Fibroblast of the conjunctiva (primary cell): Measurements from ENCODE around the gene PSTPIP1.
A peak's percentile ranks its signal among the peaks of the same experiment; 100 is the strongest.

Experiments used
- DNase-seq: peaks from one replicate; pipeline ENCODE4 v3.0.0-alpha.2; 2010; ENCODE audit warnings: low read depth

The PSTPIP1 gene

DNA sequence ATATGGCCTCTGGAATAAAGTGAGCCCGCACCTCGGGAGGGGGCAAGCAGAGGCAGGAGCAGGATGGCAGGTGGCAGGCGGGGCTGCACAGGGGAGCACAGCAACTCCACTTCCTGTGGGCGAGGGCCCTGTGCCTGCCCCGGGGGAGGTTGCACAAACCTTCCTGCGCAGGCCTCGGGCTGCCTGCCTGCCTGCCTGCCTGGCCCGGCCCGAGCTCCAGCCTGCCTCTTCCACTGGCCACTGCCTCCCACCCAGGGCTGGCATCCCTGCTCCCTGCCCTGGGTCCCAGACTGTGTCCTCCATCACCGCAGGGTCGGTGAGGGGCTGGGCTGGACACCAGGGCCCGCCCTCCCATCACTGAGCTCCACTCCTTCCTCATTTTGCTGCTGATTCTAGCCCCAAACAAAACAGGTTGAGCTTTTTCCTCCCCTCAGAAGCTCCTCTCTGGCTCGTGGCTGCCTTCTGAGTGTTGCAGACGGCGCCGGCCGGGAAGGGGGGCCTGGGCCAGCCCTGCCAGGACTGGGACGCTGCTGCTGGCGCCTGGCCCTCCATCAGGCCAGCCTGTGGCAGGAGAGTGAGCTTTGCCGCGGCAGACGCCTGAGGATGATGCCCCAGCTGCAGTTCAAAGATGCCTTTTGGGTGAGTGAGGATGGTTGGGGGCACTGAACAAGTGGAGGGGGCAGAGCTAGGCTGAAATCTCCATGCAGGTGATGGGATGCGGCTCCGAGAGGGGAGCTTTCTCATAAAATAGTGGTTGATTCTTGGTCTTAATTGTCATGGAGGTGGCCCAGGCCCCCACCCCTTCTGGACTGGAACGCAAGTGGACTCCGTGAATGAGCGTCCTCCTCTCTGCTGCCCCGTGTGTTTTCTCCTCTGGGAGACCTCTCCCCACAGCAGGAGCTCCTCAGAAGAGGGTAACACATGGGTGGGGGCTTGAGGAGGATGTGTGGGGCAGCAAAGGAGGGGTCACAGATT, at the start of gene PSTPIP1:
Gene PSTPIP1 (plus strand): TSS at position 156 of the 975 bp plus-strand sequence. CDS start 448 bp downstream, at position 604.
- DNase-seq, result no peak

DNA sequence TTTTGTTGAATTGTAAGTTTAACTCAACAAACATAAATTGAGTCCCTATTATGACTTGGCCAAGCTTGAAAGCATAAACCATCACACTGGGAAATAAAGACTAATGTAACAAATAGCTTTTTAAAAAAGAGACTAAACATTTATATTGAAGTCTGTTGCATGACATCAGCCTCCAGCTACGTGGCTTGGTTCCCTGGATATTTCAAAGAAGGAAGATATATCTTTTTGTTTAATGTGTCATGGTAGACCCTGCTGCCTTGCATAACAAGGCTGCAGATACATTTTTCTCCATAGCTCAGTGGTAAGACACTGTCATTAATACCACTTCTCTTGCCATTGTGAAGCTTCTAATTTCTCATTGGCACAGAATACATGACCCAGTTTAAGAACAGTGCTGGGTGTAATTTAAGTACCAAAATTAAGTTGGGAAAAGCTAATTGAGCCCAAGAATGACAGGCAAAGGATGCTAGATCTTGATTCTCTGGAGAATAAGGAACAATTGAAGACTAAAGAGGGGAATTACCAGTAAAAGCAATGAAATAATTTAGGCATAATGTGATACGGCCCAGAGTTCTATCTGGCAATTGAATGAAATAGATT, 49.3 kb upstream of the PSTPIP1 start:
- no peak for DNase-seq

DNA sequence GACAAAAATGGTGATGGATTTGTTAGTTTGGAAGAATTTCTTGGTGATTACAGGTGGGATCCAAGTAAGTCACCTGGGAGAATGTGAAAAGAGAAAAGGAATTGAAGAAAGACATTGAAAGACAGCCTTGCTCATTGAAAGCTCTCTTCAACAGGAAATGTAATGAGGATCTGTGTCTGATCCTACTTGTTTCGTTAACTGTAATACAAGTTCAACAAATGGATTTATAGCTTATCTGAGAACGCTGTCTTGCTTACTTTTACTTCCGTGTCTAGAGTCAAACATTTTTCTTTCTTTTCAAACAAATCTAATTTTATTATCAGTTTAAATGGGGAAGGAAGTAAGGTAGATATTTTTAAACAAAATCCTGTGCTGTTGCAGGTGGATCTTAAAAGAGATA, 47.5 kb upstream of the PSTPIP1 start:
- DNase-seq, result no peak

DNA sequence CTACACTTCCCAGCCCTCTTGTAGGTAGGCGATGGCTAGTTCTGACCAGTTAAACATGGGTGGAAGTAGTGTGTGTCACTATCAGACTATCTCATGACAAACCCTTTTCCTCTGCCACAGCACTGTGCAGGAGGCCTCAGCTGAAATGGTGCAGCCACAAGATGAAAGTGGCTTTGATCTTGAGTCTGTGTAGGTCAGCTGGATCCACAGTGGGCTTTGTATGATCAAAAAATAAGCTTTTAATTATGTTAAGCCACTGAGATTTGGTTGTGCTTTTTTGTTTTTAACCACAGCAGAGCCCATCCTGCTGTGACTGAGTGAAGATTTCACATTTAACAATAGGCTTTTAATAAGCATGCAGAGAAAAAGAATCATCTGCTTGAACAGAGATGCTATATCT, 43.7 kb upstream of the PSTPIP1 start:
- no peak for DNase-seq

DNA sequence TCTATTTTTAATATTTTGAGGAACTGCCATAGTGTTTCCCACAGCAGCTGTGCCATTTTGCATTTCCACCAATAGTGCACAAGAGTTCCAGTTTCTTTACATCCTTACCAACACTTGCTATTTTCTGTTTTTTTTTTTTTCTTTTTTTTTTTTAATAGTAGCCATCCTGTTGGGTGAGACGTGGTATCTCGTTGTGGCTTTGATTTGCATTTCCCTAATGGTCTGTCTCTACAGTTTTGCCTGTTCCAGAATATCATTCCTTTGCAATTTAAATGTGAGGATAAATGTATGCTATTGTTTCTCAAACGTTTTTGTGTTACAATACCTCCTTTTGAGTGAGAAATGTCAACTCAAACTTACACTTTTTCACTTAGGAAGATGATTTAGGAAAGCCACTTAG, 41.0 kb upstream of the PSTPIP1 start:
- no peak for DNase-seq

DNA sequence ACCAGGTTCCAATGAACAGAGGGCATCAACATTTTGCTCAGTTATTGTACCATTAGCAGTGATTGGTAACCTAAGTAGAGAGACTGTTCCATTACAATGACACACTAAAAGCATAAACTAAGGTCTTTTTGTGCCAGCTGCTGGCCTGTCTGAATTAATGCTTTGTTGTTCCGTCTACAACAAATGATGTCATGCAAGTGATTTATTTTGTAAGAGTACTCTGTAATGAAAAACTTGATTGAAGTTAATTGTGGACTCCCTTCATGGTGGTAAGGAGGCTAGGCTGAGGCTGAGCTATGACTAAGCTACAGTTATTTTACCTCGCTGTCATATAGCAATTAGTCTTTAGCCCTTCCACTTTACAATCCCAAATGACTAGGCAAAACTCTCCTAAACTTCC, 40.2 kb upstream of the PSTPIP1 start:
- DNase-seq, result no peak

DNA sequence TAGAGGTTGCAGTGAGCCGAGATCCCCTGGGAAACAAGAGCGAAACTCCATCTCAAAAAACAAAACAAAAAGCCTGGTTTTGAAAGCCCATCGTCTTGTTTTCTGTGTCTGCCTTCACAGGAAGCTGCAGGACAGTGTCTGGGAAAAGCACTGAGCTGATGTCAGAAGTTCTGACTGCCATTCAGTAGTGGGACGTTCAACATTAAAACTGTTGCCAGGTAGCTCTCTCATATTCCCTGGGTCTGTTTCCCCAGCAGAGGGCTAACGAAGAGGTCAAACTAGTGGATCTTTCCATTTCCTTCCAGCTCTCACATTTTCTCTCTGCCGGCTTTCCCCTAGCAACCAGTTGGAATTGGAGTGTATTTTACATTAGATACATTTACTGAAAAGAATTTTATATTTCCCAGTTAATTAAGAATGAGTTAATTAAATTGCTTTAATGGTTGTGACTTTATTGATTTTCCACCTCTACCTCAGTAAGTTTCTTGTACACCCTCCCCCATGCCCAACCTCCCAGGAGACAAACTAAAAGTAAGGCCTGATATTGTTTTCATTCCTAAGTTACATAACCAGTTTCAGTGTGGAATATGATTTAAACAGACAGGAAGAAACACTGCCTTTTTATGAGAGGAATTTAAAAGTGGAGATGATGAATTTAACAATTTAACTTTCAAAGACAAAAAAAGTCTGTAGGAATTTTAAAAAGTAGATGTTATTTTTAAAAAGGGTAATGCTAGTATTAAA, 33.5 kb upstream of the PSTPIP1 start:
- DNase-seq, result no peak

DNA sequence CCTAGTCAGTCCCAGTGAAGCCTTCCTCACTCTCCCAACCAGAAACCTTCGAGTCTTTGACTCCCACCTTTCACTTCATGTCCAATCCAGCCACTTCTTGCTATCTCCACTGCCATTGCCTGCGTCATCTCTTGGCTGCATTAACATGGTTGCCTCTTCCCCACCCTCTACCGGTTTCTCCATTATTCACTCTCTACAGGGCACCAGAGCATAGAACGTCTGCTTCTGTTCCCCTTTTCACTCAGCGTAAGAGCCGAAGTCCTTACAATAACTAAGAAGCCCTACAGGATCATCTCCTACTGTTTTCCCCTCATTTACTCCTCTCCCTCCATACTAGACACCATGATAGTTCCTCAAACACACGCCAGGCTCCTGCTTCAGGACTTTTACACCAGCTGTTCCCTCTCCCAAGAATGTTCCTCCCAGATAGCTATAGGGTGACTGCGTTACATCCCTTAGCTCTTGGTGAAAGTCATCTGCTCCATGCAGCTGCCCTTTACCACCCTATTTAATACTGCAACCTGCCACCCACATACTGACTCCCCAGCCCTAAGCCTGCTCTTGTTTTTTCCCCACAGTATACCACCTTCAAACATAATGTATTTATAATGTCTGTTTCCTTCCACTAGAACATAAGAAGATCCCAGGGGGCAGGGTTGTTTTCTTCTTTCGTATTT, 32.5 kb upstream of the PSTPIP1 start:
- no peak for DNase-seq

DNA sequence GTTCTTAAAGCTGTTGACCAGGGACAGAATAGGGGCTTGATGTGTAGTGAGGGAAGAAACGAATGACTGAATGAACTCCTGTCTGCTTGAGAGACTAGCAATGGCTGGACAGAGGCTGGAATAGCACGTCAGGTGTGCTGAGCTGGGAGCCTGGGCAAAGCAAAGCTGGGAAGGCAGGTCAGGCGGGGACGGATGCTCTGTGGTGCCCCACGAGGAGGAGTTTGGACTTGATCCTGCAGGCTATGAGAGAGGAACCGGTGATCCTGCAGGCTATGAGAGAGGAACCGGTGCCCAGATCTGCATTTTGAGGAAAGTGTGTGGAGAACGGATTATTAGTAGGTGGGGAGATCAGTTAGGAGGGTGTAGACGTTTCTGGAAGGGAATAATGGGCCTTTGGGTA, 31.3 kb upstream of the PSTPIP1 start:
- no peak for DNase-seq

DNA sequence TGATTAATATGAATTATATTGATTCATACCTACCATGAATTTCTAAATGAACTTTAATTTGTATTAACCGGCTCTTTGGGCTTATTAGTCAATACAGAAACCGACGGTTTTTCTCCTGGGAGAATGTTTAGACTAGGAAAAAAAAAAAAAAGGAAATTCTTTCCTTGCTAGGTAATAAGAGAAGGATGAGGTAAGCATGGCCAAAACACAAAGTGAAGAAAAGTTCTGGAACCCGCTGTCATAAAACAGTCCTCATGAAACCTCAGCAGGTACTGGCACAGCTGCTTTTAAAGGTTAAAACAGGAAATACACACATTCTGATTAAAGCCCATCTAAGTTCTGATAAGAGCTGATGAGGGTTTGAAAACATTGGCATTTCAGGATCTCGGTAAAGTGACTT, 30.8 kb upstream of the PSTPIP1 start:
- DNase-seq, result no peak

DNA sequence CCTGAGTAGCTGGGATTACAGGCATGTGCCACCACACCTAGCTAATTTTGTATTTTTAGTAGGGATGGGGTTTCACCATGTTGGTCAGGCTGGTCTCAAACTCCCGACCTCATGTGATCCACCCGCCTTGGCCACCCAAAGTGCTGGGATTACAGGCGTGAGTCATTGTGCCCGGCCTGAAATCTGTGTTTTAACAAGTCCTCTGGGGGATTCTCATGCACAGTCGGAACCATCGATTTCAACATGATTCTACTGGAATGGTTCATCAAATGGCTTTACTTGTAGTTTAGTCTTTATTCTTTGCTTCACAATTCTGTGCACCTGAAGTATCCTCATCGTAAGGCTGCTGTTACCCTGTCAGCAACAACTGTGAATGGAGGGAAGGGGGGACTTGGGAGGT, 28.9 kb upstream of the PSTPIP1 start:
- DNase-seq, result peak; percentile 29

DNA sequence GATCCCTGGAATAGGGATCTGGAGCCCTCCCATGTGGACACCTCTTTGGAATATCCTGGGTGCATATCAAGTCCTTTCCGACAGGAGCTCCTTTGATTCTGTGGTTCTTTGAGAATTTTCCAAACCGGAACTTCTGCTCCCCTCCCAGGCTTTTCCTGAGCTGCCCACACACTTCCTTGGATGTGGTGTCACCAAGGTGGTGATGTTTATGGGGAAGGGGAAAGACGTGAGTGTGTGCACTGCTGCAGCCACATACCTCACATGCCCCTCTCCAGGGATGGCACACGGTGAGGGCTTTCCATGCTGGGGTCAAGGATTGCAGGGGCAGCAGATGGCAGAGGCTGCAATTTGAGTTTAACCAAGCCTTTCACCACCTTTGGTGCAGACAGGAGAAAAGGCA, 27.9 kb upstream of the PSTPIP1 start:
- DNase-seq, result no peak

DNA sequence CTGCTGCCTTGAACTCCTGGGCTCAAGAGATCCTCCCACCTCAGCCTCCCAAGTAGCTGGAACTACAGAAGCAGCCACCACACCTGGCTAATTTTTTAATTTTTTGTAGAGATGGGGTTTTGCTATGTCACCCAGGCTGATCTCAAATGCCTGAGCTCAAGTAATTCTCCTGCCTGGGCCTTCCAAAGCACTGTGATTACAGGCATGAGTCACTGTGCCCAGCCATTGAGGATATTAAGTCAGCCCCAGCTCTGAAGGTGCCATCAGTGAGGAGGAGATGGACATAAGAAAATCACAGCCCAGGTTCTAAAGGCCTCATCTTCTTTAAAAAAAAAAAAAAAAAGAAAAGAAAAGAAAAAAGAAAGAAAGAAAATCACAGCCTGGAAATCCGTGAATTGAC, 26.6 kb upstream of the PSTPIP1 start:
- DNase-seq, result no peak

DNA sequence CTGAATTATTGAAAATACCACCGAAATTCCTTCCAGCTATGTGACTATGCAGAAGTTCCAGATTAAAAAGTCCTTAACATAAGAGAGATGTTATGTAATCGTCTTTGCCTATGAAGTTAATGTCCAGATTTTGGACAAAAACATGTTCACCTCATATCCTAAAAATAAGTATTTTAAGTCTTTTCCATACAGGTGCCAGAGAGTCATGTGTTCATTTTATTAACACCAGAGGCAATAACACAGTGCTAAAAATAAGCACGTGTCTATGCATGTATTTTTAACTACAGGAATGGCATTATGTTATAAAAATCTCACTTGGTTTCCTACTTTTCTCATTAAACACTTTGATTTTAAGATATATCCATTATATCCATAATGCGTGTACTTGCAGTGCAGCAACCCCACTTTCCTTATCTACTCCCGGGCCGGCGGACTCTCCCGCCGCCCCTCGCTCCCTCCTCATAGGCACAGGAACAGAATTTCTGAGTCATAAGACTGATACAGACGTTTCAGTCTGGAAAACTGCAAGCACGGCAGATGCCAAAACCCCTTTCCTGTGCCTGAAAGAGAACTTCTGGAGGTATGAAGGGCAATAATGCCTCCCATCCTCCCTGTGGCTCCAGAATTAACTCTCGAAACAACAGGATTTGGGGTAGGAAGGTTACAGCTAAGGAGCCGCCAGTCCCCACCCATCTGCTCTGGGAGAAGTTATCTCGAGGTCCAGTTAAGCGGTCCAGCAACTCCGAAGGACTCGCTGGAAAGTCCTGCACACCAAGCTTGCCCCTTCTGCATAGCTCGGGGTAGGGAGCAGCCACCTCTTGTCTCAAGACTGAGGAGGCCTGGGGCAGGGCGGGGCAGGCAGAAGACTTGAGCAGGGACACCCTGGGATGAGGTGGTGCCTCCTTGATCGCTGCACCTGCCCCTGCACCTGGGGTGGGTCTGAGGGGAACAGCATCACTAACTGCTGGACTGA, 22.3 kb upstream of the PSTPIP1 start:
- DNase-seq, result no peak

DNA sequence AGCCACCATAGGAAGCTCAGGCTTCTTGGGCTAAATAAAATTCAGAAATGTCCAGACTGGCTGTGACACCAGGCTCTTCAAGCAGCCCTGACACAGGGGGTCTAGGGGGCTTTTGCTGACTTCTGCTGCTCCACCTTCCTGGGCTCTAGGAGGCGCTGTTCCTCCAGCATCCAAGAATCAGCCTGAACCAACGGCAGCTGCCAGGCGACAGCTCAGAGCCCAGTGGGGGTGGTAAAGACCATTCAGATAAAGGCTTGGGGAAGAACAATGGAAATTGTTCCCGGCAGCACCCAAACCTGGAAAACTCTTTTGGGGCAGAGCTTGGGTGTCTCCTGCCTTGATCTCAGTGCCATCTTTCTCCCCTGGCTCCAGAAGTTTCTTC, 21.6 kb upstream of the PSTPIP1 start:
- no peak for DNase-seq

DNA sequence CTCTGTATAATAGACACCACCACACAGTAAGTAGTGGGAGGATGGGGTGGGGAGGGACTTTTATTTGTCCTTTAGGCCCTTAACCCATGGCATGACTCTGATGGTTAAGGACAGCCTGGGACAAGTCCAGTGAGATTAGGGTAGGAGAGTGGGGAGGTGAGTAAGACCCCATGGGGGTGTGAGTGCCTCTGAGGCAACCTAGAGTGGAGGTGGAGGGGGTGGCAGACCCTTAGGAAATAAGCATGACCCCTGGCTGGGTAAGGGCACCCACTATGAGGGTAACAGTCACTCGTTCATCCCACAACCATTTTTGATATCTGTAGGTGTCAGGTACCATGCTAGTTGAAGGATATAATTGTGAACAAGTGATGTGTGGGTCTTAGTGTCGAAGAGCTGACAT, 21.0 kb upstream of the PSTPIP1 start:
- DNase-seq, result no peak

DNA sequence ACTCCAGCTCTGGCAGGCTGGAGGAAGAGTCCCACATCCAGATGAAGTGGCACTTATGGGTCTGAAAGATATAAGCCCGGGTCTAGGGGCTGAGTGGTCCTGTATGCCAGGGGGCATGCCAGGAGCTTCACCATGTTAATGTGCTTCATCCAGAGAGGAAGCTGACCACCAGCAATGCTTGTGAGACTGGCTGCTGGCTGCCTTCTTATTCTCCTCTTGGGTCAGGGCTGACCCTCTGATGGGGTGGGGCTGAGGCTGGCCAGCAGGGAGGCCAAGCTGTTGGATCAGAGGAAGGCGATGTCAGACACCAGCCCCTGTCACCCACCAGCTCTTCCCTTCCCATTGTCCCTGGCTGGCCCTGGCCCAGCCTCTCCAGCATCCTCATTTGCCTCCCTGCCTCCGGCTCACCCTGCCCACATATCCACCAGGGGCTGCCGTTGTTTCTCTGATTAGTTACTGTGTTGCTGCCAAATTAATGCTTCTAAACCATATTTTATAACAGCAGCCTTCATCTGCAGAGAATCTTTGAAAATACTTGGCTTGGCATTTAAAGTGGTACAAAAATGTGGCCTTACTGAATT, 20.4 kb upstream of the PSTPIP1 start:
- DNase-seq, result no peak

DNA sequence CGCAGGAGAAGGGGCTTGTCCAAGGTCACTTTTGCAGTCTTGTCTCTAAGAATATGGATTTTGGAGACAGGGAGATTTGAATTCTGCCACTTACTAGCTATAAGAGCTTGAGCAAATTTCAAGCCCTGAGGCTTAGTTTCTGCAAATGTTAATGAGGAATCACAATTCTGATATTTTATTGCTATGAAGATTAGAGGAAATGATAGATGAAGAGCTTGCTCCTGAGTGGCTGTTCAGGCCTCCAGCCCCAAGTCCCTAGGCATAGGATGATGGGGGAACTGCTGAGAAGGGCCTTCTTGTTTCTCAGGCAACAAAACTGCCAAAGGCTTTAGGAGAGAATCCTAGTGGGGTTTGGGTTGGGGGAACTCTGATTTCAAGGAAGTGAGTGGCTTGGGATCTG, 18.8 kb upstream of the PSTPIP1 start:
- DNase-seq, result no peak

DNA sequence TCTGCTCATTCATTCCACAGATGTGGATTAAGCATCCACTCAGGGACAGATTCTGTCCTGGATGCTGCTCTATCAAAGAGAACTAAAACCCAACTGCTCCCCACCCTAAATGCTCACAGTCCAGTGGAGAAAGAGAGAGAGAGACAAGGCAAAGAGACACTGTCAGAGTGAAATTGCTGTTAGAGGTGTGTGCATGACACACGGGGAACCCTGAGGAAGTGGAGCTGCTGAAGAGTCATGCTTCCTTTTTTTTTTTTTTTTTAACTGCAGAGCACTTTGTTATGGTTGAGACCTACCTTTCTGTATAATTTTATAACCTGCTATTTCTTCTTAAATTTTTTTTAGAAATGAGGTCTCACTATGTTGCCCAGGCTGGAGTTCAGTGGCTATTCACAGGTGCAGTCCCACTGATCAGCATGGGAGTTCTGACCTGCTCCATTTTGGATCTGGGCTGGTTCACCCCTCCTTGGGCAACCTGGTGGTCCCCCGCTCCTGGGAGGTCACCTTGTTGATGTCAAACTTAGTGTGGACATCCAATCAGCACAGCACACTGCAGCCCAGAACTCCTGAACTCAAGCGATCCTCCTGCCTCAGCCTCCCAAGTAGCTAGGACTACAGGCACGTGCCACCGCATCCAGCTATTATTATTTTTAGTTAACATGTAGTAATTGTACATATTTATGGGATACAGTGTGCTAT, 18.2 kb upstream of the PSTPIP1 start:
- no peak for DNase-seq
